H9 (cell line): ENCODE data around the gene ANKMY1. TPM values are rescaled to one million over a fixed set of nuclear protein-coding genes. Genes with fewer than 3 reads are reported as not detected.

Experiments used
- DNase-seq: peaks from one replicate; pipeline ENCODE4 v3.0.0-alpha.2; 2017
- H2AFZ ChIP-seq: one replicate; pipeline ENCODE4 v1.6.1; 2013; ENCODE audit warnings: mild to moderate bottlenecking, low read length, control low read depth, moderate library complexity
- H2AK5ac ChIP-seq: 2 replicates; pipeline ENCODE4 v1.6.1; 2013; ENCODE audit warnings: low read length, control low read depth, mixed read lengths; ENCODE audit not compliant: insufficient read length
- H2BK120ac ChIP-seq: one replicate; pipeline ENCODE4 v1.6.1; 2013; ENCODE audit warnings: low read depth, mild to moderate bottlenecking, low read length, control low read depth, inconsistent platforms; ENCODE audit not compliant: poor library complexity, severe bottlenecking
- H2BK12ac ChIP-seq: 2 replicates; pipeline ENCODE4 v1.6.1; 2013; ENCODE audit warnings: low read length, control low read depth, mixed read lengths, low read depth; ENCODE audit not compliant: insufficient read length
- H2BK15ac ChIP-seq: 2 replicates; pipeline ENCODE4 v1.6.1; 2013; ENCODE audit warnings: low read depth, low read length, control low read depth
- H2BK20ac ChIP-seq: one replicate; pipeline ENCODE4 v1.6.1; 2013; ENCODE audit warnings: low read depth, mild to moderate bottlenecking, low read length, control low read depth, inconsistent platforms; ENCODE audit not compliant: poor library complexity, severe bottlenecking
- H2BK5ac ChIP-seq: 2 replicates; pipeline ENCODE4 v1.6.1; 2013; ENCODE audit warnings: low read length, control low read depth, mixed read lengths; ENCODE audit not compliant: insufficient read length
- H3K14ac ChIP-seq: 2 replicates; pipeline ENCODE4 v1.6.1; 2013; ENCODE audit warnings: low read length, control low read depth; ENCODE audit not compliant: insufficient read depth
- H3K18ac ChIP-seq: 2 replicates; pipeline ENCODE4 v1.6.1; 2013; ENCODE audit warnings: low read depth, mild to moderate bottlenecking, mixed read lengths, low read length, control low read depth; ENCODE audit not compliant: insufficient read length
- H3K23ac ChIP-seq: 2 replicates; pipeline ENCODE4 v1.6.1; 2013; ENCODE audit warnings: low read length, control low read depth, mixed read lengths, low read depth; ENCODE audit not compliant: insufficient read length
- H3K23me2 ChIP-seq: 2 replicates; pipeline ENCODE4 v1.6.1; 2013; ENCODE audit warnings: low read depth, mild to moderate bottlenecking, mixed read lengths, low read length, control low read depth; ENCODE audit not compliant: insufficient read length, poor library complexity, severe bottlenecking
- H3K27ac ChIP-seq: 2 replicates; pipeline ENCODE4 v1.5.1; 2013; ENCODE audit warnings: low read length, control low read depth, mixed read lengths, low read depth; ENCODE audit not compliant: insufficient read length
- H3K27me3 ChIP-seq: 2 replicates; pipeline ENCODE4 v1.6.1; 2013; ENCODE audit warnings: low read length, control low read depth, inconsistent platforms; ENCODE audit not compliant: insufficient read depth
- H3K4ac ChIP-seq: 2 replicates; pipeline ENCODE4 v1.6.1; 2013; ENCODE audit warnings: low read depth, mild to moderate bottlenecking, control low read depth, inconsistent platforms, low read length, moderate library complexity
- H3K4me1 ChIP-seq: 2 replicates; pipeline ENCODE4 v1.6.1; 2013; ENCODE audit warnings: low read length, control low read depth, inconsistent platforms; ENCODE audit not compliant: insufficient read depth
- H3K4me2 ChIP-seq: 2 replicates; pipeline ENCODE4 v1.6.1; 2013; ENCODE audit warnings: low read length, control low read depth, mixed read lengths; ENCODE audit not compliant: insufficient read length, insufficient read depth
- H3K56ac ChIP-seq: 2 replicates; pipeline ENCODE4 v1.6.1; 2013; ENCODE audit warnings: low read depth, mild to moderate bottlenecking, mixed read lengths, low read length, control low read depth; ENCODE audit not compliant: insufficient read length
- H3K79me1 ChIP-seq: 2 replicates; pipeline ENCODE4 v1.6.1; 2013; ENCODE audit warnings: low read depth, mild to moderate bottlenecking, moderate library complexity, low read length, control low read depth, inconsistent platforms; ENCODE audit not compliant: insufficient read depth, poor library complexity, severe bottlenecking
- H3K79me2 ChIP-seq: 2 replicates; pipeline ENCODE4 v1.6.1; 2013; ENCODE audit warnings: low read length, control low read depth, inconsistent platforms; ENCODE audit not compliant: insufficient read depth
- H3K9ac ChIP-seq: 2 replicates; pipeline ENCODE4 v1.6.1; 2013; ENCODE audit warnings: low read length, control low read depth, mixed read lengths; ENCODE audit not compliant: insufficient read length; ENCODE audit errors: extremely low read depth
- H3K9me3 ChIP-seq: one replicate; pipeline ENCODE4 v1.6.1; 2013; ENCODE audit warnings: low read depth, low read length, inconsistent platforms; ENCODE audit not compliant: control insufficient read depth
- H3T11ph ChIP-seq: one replicate; pipeline ENCODE4 v1.6.1; 2013; ENCODE audit warnings: mild to moderate bottlenecking, low read length, control low read depth, inconsistent platforms
- H4K20me1 ChIP-seq: one replicate; pipeline ENCODE4 v1.6.1; 2013; ENCODE audit not compliant: control insufficient read depth, insufficient read length, insufficient read depth
- H4K5ac ChIP-seq: 2 replicates; pipeline ENCODE4 v1.6.1; 2013; ENCODE audit warnings: low read depth, mild to moderate bottlenecking, mixed read lengths, low read length, control low read depth; ENCODE audit not compliant: insufficient read length
- H4K8ac ChIP-seq: replicated peaks from 2 replicates; pipeline ENCODE4 v1.6.1; 2013; ENCODE audit warnings: low read length, control low read depth, mixed read lengths, low read depth; ENCODE audit not compliant: insufficient read length
- H4K91ac ChIP-seq: 2 replicates; pipeline ENCODE4 v1.6.1; 2013; ENCODE audit warnings: low read depth, mild to moderate bottlenecking, moderate library complexity, mixed read lengths, low read length, control low read depth; ENCODE audit not compliant: insufficient read length
- H3K27ac Mint-ChIP-seq, 3 experiments: 2 replicates in 2 of 3; 3 replicates in 1 of 3; pipeline ENCODE4 v1.8.0; 2020 to 2021; ENCODE audit warnings: mixed read lengths in 3 of 3, mild to moderate bottlenecking in 1 of 3, moderate library complexity in 1 of 3
- H3K27me3 Mint-ChIP-seq: 2 replicates; pipeline ENCODE4 v1.8.0; 2021; ENCODE audit warnings: low read depth, mild to moderate bottlenecking, moderate library complexity, mixed read lengths
- H3K36me3 Mint-ChIP-seq, 3 experiments: 2 replicates in 2 of 3; 3 replicates in 1 of 3; pipeline ENCODE4 v1.8.0; 2020 to 2021; ENCODE audit warnings: low read depth in 3 of 3, mixed read lengths in 3 of 3; ENCODE audit not compliant: insufficient read depth in 1 of 3
- H3K4me1 Mint-ChIP-seq, 2 experiments: 2 replicates each; pipeline ENCODE4 v1.8.0; 2020; ENCODE audit warnings: mixed read lengths in 2 of 2
- H3K4me3 Mint-ChIP-seq, 2 experiments: 2 replicates in 1 of 2; 3 replicates in 1 of 2; pipeline ENCODE4 v1.8.0; 2020 to 2021; ENCODE audit warnings: mild to moderate bottlenecking in 2 of 2, mixed read lengths in 2 of 2, moderate library complexity in 1 of 2
- H3K9me3 Mint-ChIP-seq, 2 experiments: 2 replicates in 1 of 2; 3 replicates in 1 of 2; pipeline ENCODE4 v1.8.0; 2020; ENCODE audit warnings: mild to moderate bottlenecking in 2 of 2, mixed read lengths in 2 of 2, moderate library complexity in 1 of 2
- CTCF ChIP-seq: fragments of 200-600 bp; sonication (generic); conservative IDR thresholded peaks from 3 replicates; pipeline ENCODE4 v1.8.0; 2021; ENCODE audit warnings: antibody characterized with exemption, mild to moderate bottlenecking
- WGBS: extraction: QIAGEN DNeasy Blood & Tissue Kit; methylation state at CpG from one replicate; pipeline ENCODE4 v1.1.7; 2013; ENCODE audit warnings: missing lambda C conversion rate, low lambda C conversion rate, mixed read lengths; ENCODE audit not compliant: insufficient read length; ENCODE audit errors: extremely low coverage; 5-methylcytosine and 5-hydroxymethylcytosine counted together
- total RNA-seq: library from RNA; stranded (reverse); gene quantifications from 2 replicates; pipeline ENCODE4 v1.2.1, GENCODE V29; 2021

Gene ANKMY1
- total RNA-seq, 1 experiment from 2014 or later: 13.7 TPM

- no CpG with 5 or more reads among the region's 8 CpGs for WGBS
- H2AK5ac ChIP-seq: no peak overlapping the region
- Mint-ChIP-seq H3K4me3 (no peak overlapping the region), H3K9me3 (no peaks in the 10 kb centered on the region), H3K27ac (no peak overlapping the region), H3K27me3 (no peaks in the 10 kb centered on the region), H3K4me1 (peaks cover 7 to 16% of the 10 kb centered on the region in 2 experiments), H3K36me3 (no peaks in the 10 kb centered on the region; a peak in 2 of 7 replicates)
- no peak overlapping the region for H2AFZ ChIP-seq
- H3K4me1 ChIP-seq: no peaks in the 10 kb centered on the region
- no peak overlapping the region for H3K23ac ChIP-seq
- H3K9ac ChIP-seq: no peak overlapping the region
- no peak overlapping the region for H3K4ac ChIP-seq
- no peaks in the 10 kb centered on the region for H3K79me1 ChIP-seq
- H2BK120ac ChIP-seq: no peak overlapping the region
- no peak overlapping the region for H2BK15ac ChIP-seq
- no peak overlapping the region for H3K4me2 ChIP-seq
- no peak for DNase-seq
- no peak overlapping the region for H3T11ph ChIP-seq
- H4K20me1 ChIP-seq: no peaks in the 10 kb centered on the region
- H4K5ac ChIP-seq: no peak overlapping the region
- no peaks in the 10 kb centered on the region for H3K79me2 ChIP-seq
- no peaks in the 10 kb centered on the region for H3K27me3 ChIP-seq
- no peak overlapping the region for H2BK5ac ChIP-seq
- no peak for TF ChIP-seq CTCF
- no peak overlapping the region for H2BK20ac ChIP-seq
- H3K23me2 ChIP-seq: no peaks in the 10 kb centered on the region
- H4K91ac ChIP-seq: no peak overlapping the region
- no peak overlapping the region for H3K18ac ChIP-seq
- H3K56ac ChIP-seq: no peak overlapping the region
- no peak overlapping the region for H3K14ac ChIP-seq
- H3K9me3 ChIP-seq: no peaks in the 10 kb centered on the region
- H2BK12ac ChIP-seq: no peak overlapping the region
- H3K27ac ChIP-seq: no peak overlapping the region
- H4K8ac ChIP-seq: no peak overlapping the region
Measured at GRCh38 chr2:240578488-240578887, 20.7 kb upstream of the ANKMY1 start.
